Kidney epithelial cell (primary cell): ENCODE measurements around the gene PLK2. TPM values are rescaled to one million over a fixed set of nuclear protein-coding genes. Genes with fewer than 3 reads are reported as not detected.
A peak's percentile ranks its signal among the peaks of the same experiment; 100 is the strongest.

Experiments
- DNase-seq: peaks from one replicate; pipeline ENCODE4 v3.0.0-alpha.2; 2010; ENCODE audit warnings: low read depth
- H3K27me3 ChIP-seq: 2 replicates; pipeline ENCODE4 v1.6.0; 2011; ENCODE audit warnings: low read length; ENCODE audit not compliant: control insufficient read depth, insufficient read depth
- H3K36me3 ChIP-seq: 2 replicates; pipeline ENCODE4 v1.5.1; 2011; ENCODE audit warnings: low read length; ENCODE audit not compliant: control insufficient read depth, insufficient read depth
- H3K4me3 ChIP-seq: 2 replicates; pipeline ENCODE4 v1.5.1; 2011; ENCODE audit warnings: low read depth, mild to moderate bottlenecking, control low read depth, low read length
- total RNA-seq: library from RNA; depleted of rRNA; stranded (reverse); fragments of >200 nt; gene quantifications from 2 replicates; pipeline ENCODE4 v1.2.3, GENCODE V29; 2015
- TF ChIP-seq, protein P1 (sequence below): IDR thresholded peaks from 2 replicates; pipeline ENCODE4 v1.5.1; 2011; ENCODE audit warnings: mild to moderate bottlenecking, moderate library complexity, low read length, control low read depth, inconsistent platforms; ENCODE audit not compliant: insufficient read depth, poor library complexity, severe bottlenecking

Gene PLK2
- total RNA-seq, 1 donor from 2014 or later: 245 TPM

DNA sequence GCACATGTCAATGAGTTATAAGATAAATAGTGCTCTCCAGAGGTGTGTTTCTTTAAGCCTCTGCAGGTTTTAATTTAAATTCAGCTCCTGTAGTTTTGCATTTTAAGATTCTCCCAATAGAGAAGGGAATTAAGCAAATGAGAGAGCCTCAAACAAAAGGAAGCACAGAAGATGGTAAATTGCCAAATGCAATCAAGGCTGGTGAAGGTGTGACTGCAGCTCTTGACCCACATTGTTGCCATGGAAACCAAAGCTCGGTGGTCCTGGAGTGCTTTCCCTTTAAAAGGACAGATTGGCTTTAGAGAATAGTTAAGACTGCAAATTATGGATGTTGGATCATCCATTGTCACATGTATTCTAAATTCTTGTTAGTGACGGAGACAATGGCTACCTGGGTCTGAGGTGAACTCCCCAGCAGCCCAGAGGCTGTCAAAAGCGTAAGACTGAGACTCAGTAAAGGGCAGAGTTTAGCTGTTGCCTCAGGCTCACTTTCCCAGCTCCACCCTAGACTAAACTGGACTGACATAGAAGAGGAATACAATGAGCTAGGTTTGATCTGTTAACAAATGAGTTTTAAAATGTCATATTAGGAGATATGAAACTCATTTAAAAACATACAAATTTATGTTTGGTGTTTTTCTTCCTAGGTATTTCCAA lies 43.6 kb upstream of the PLK2 start:
- Histone ChIP-seq H3K4me3 (no peak overlapping the region), H3K36me3 (no peaks in the 10 kb centered on the region), H3K27me3 (no peaks in the 10 kb centered on the region)
- DNase-seq: no peak
- TF ChIP-seq, protein P1, sequence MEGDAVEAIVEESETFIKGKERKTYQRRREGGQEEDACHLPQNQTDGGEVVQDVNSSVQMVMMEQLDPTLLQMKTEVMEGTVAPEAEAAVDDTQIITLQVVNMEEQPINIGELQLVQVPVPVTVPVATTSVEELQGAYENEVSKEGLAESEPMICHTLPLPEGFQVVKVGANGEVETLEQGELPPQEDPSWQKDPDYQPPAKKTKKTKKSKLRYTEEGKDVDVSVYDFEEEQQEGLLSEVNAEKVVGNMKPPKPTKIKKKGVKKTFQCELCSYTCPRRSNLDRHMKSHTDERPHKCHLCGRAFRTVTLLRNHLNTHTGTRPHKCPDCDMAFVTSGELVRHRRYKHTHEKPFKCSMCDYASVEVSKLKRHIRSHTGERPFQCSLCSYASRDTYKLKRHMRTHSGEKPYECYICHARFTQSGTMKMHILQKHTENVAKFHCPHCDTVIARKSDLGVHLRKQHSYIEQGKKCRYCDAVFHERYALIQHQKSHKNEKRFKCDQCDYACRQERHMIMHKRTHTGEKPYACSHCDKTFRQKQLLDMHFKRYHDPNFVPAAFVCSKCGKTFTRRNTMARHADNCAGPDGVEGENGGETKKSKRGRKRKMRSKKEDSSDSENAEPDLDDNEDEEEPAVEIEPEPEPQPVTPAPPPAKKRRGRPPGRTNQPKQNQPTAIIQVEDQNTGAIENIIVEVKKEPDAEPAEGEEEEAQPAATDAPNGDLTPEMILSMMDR: no peak

DNA sequence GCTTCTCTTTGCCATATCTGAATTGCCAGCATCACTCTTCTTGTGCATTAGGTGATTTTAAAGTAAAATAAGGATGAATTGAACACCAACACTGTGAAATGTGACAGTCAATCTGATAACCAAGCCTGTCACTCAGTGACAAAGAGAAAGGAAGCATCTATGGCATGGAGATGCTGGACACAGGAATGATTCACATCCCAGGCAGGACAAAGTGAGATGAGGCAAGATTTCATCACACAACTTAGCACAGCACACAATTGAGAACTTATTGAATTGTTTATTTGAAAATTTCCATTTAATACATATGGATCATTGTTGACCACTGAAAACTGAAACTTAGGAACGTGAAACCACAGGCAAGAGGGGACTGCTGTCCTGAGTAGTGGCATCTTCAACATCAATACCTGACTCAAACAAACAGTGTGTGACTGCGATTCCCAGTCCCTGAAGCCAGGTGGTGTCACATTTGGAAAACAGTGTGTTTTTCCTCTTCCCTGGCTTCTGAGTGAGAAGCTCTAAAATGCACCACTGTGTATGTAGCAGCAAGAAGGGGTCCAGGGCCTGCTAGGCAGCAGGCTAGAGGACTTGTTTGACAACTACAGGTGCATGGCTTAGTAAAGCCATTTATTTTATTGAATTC lies 42.0 kb upstream of the PLK2 start:
- TF ChIP-seq, protein P1: no peak
- Histone ChIP-seq H3K36me3 (no peaks in the 10 kb centered on the region), H3K4me3 (no peak overlapping the region), H3K27me3 (no peaks in the 10 kb centered on the region)
- DNase-seq: no peak

DNA sequence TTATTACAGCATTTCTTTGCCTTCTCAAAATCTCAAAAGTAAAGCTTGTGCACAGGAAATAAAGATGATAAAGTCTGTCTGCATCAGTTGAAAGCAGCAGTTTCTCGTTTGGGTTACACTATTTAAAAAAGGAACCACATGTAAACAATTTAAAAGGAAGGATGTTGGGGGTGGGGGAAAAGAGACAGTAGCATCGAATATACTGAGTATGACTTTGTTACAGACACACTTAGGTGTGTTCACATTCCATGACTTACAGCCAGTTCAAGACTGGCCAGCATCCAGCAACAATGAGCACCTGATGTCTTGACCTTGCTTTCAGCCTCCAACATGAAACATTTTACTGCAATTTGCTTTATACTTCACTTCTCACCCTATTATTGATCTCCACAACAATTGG lies 40.1 kb upstream of the PLK2 start:
- no peaks in the 10 kb centered on the region for H3K27me3 ChIP-seq
- DNase-seq: no peak
- H3K36me3 ChIP-seq: no peaks in the 10 kb centered on the region
- no peak overlapping the region for H3K4me3 ChIP-seq
- TF ChIP-seq, protein P1: no peak

DNA sequence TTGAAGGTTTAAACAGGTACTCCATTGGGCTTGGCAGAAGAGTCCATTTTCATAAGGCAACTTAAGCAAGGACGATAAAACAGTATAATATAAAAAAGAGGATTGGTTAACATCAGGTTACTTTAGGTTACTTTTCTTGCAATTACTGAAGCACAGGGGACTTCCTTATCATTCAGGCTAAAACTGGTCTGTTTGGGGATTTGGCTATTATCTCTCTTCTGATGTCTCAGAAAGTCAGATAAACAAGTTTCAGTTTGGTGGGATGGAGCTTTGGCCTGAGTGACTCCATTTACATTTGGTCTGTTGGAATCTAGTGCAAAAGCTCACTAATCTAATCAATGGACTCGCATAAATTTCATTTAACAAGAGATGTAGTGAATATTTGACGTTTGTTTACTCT lies 39.3 kb upstream of the PLK2 start:
- H3K36me3 ChIP-seq: no peaks in the 10 kb centered on the region
- no peaks in the 10 kb centered on the region for H3K27me3 ChIP-seq
- TF ChIP-seq, protein P1: no peak
- H3K4me3 ChIP-seq: no peak overlapping the region
- no peak for DNase-seq

DNA sequence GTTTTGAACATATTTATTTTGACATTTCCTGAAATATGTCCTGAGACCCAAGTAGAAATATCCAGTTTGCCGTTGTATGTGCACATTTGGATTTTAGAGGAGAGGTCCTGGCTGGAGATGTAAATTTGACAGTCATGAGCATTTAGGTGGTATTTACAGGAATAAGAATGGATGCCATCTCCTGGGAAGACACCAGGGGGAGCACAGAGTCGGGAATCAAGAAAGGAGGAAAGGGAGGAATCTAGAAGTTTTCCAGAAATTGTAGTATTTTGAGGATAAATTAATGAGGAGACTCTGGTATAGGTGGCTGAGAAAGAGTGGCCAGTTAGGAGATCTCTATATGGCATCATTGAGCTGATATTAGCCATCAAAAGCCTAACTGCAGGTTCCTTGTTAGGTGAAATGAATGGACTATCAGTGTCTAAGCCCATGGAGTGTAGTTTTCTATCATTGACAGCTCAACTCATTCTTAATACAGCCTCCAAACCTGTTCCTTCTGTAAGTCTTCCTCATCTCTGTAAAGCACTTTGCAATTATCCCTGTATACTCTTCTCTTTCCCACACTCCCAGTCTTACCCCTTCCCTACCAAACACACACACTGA lies 38.6 kb upstream of the PLK2 start:
- H3K36me3 ChIP-seq: no peaks in the 10 kb centered on the region
- DNase-seq: no peak
- no peak overlapping the region for H3K4me3 ChIP-seq
- TF ChIP-seq, protein P1: peak; percentile 79
- no peaks in the 10 kb centered on the region for H3K27me3 ChIP-seq
